Keratinocyte (primary cell): ENCODE results near the gene MAG. TPM values are rescaled to one million over a fixed set of nuclear protein-coding genes. Genes with fewer than 3 reads are reported as not detected.

Experiments used
- DNase-seq: peaks from one replicate; pipeline ENCODE4 v3.0.0-alpha.2; 2011; ENCODE audit warnings: low read depth, missing footprints, low spot score
- FAIRE-seq: peaks from 2 replicates; lab custom pipeline; 2011; peaks lifted over from hg19 to GRCh38; lab: Jason Lieb, UNC
- H2AFZ ChIP-seq: 2 replicates; pipeline ENCODE4 v1.6.0; 2012; ENCODE audit warnings: low read length, control low read depth, inconsistent platforms; ENCODE audit not compliant: control insufficient read depth
- H3K27ac ChIP-seq: 2 replicates; pipeline ENCODE4 v1.5.1; 2011; ENCODE audit warnings: low read length; ENCODE audit not compliant: control insufficient read depth, insufficient read depth
- H3K27me3 ChIP-seq: 3 replicates; pipeline ENCODE4 v1.6.0; 2011; ENCODE audit warnings: low read length; ENCODE audit not compliant: control insufficient read depth, insufficient read depth; ENCODE audit errors: extremely low read depth
- H3K36me3 ChIP-seq, 2 experiments: 2 replicates in 1 of 2; 3 replicates in 1 of 2; pipeline ENCODE4 v1.5.1; 2011; ENCODE audit warnings: low read length in 2 of 2, mild to moderate bottlenecking in 1 of 2; ENCODE audit not compliant: control insufficient read depth in 2 of 2, insufficient read depth in 2 of 2; ENCODE audit errors: extremely low read depth in 1 of 2
- H3K4me1 ChIP-seq: 3 replicates; pipeline ENCODE4 v1.5.1; 2011; ENCODE audit warnings: low read length; ENCODE audit not compliant: control insufficient read depth, insufficient read depth; ENCODE audit errors: extremely low read depth
- H3K4me2 ChIP-seq: 3 replicates; pipeline ENCODE4 v1.6.0; 2011; ENCODE audit warnings: low read depth, low read length; ENCODE audit not compliant: control insufficient read depth, insufficient read depth; ENCODE audit errors: extremely low read depth
- H3K4me3 ChIP-seq, 3 experiments: fragments of 200-600 bp in 1 of 3; sonication (generic) in 1 of 3; 2 replicates in 2 of 3; 3 replicates in 1 of 3; pipeline ENCODE4 v1.5.1; 2011 to 2016; ENCODE audit warnings: low read length in 3 of 3, mild to moderate bottlenecking in 3 of 3, control low read depth in 2 of 3, inconsistent platforms in 1 of 3, low read depth in 1 of 3, mixed read lengths in 1 of 3, mixed run types in 1 of 3, moderate library complexity in 1 of 3; ENCODE audit not compliant: control insufficient read depth in 2 of 3, insufficient read depth in 2 of 3; ENCODE audit errors: extremely low read depth in 1 of 3
- H3K79me2 ChIP-seq: 2 replicates; pipeline ENCODE4 v1.6.0; 2012; ENCODE audit warnings: low read length; ENCODE audit not compliant: control insufficient read depth, insufficient read depth
- H3K9ac ChIP-seq: 3 replicates; pipeline ENCODE4 v1.6.0; 2011; ENCODE audit warnings: low read length; ENCODE audit not compliant: control insufficient read depth, insufficient read depth; ENCODE audit errors: extremely low read depth
- H3K9me1 ChIP-seq: 3 replicates; pipeline ENCODE4 v1.6.0; 2011; ENCODE audit warnings: low read length; ENCODE audit not compliant: control insufficient read depth, insufficient read depth; ENCODE audit errors: extremely low read depth
- H3K9me3 ChIP-seq: 2 replicates; pipeline ENCODE4 v1.5.1; 2012; ENCODE audit warnings: low read depth, low read length; ENCODE audit not compliant: control insufficient read depth
- H4K20me1 ChIP-seq: 3 replicates; pipeline ENCODE4 v1.6.0; 2011; ENCODE audit warnings: low read length; ENCODE audit not compliant: control insufficient read depth, insufficient read depth; ENCODE audit errors: extremely low read depth
- EZH2 ChIP-seq: IDR thresholded peaks from one replicate; pipeline ENCODE4 v1.6.1; 2012; ENCODE audit warnings: inconsistent platforms, mild to moderate bottlenecking, low read length, moderate library complexity
- dilution Hi-C: fragments of 300-500 bp; cut with MboI; formaldehyde crosslinking; loops from one replicate; pipeline ENCODE4 v1.7.0; 2020; ENCODE audit warnings: low sequenced_read_pairs; ENCODE audit not compliant: extremely low pct_ligation_motif_present
- polyA plus RNA-seq, 5 experiments: library from polyadenylated mRNA; depleted of rRNA in 3 of 5; stranded (reverse) in 3 of 5; stranded (forward) in 1 of 5; unstranded in 1 of 5; fragments of >200 nt; gene quantifications; 1 replicate in 1 of 5; 2 replicates in 3 of 5; 3 replicates in 1 of 5; pipeline versions ENCODE4 v1.2.1 to v1.2.3, GENCODE V29; 2011 to 2012; ENCODE audit warnings: missing spikeins in 2 of 5, low read depth in 1 of 5, low replicate concordance in 1 of 5
- TF ChIP-seq, protein P1 (sequence below), 3 experiments: IDR thresholded peaks in 1 of 3; conservative IDR thresholded peaks in 1 of 3; optimal IDR thresholded peaks in 1 of 3; 2 replicates in 2 of 3; 3 replicates in 1 of 3; pipeline versions ENCODE3 to v1.5.1; 2011; ENCODE audit warnings: low read length in 3 of 3, mild to moderate bottlenecking in 3 of 3, moderate library complexity in 2 of 3, control low read depth in 1 of 3, inconsistent platforms in 1 of 3; ENCODE audit not compliant: insufficient read depth in 2 of 3; ENCODE audit errors: extremely low read depth in 1 of 3

Gene MAG
- polyA plus RNA-seq, 1 donor (not counting 4 experiments of a cell fraction or from before 2014, with no cell fraction given), result not detected

DNA sequence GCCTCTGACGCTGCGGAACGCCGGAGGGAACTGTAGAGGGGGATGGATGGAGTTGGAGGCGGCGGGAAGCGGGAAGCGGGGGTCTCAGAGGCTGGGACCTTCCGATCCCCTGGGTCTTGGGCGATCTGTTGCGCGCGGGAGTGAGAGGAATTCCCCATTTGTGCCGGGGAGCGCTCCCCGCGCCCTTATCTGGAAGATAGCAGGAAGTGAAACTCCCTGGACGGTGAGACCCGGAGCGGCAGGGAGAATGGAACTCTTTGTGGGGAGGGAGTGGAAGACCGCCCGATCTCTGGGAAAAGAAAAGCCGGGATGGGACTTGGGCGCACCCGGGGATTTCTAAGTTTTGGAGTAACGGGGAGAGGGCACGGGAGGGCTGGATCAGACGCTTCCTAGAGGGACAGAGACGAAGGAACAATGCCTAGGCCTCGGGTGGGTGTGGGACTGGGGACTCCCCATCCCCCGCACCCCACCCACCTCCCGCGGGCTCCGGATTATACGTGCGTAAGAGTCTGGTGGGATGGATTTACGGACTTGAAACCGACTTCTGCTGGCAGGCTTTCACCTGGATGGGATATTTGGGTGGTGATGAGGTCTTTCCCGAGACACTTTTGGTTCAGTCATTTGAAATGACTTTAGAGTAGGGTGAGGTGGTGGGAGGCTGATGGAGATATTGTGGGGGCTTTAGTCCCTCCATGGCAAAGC, 42.7 kb upstream of the MAG start:
- H4K20me1 ChIP-seq, result peaks cover 2% of the 10 kb centered on the region
- no peak for FAIRE-seq
- H3K9me1 ChIP-seq, result no peaks in the 10 kb centered on the region
- H3K9ac ChIP-seq, result peak overlapping the region; percentile 96
- H3K4me2 ChIP-seq, result peak overlapping the region; percentile 90
- DNase-seq, result no peak
- peak overlapping the region; percentile 59 to 92 (median 92) for H3K4me3 ChIP-seq
- TF ChIP-seq, protein P1, sequence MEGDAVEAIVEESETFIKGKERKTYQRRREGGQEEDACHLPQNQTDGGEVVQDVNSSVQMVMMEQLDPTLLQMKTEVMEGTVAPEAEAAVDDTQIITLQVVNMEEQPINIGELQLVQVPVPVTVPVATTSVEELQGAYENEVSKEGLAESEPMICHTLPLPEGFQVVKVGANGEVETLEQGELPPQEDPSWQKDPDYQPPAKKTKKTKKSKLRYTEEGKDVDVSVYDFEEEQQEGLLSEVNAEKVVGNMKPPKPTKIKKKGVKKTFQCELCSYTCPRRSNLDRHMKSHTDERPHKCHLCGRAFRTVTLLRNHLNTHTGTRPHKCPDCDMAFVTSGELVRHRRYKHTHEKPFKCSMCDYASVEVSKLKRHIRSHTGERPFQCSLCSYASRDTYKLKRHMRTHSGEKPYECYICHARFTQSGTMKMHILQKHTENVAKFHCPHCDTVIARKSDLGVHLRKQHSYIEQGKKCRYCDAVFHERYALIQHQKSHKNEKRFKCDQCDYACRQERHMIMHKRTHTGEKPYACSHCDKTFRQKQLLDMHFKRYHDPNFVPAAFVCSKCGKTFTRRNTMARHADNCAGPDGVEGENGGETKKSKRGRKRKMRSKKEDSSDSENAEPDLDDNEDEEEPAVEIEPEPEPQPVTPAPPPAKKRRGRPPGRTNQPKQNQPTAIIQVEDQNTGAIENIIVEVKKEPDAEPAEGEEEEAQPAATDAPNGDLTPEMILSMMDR (optimal IDR thresholded peaks at IDR 0.05 in 1 of 3, IDR thresholded peaks at IDR 0.05 in 1 of 3, conservative IDR thresholded peaks at IDR 0.05 in 1 of 3; ENCODE audit: extremely low read depth in 1 of 3, insufficient read depth in 2 of 3, low read length in 3 of 3), result no peak
- no peak for TF ChIP-seq EZH2
- H3K79me2 ChIP-seq, result peaks cover 38% of the 10 kb centered on the region
- H2AFZ ChIP-seq, result peak overlapping the region; percentile 99
- H3K4me1 ChIP-seq, result peaks cover 13% of the 10 kb centered on the region
- no peaks in the 10 kb centered on the region for H3K9me3 ChIP-seq
- H3K27me3 ChIP-seq, result no peaks in the 10 kb centered on the region
- peaks cover 13 to 16% of the 10 kb centered on the region in 2 experiments for H3K36me3 ChIP-seq
- peak overlapping the region; percentile 96 for H3K27ac ChIP-seq
- dilution Hi-C loops, result no loop called here

DNA sequence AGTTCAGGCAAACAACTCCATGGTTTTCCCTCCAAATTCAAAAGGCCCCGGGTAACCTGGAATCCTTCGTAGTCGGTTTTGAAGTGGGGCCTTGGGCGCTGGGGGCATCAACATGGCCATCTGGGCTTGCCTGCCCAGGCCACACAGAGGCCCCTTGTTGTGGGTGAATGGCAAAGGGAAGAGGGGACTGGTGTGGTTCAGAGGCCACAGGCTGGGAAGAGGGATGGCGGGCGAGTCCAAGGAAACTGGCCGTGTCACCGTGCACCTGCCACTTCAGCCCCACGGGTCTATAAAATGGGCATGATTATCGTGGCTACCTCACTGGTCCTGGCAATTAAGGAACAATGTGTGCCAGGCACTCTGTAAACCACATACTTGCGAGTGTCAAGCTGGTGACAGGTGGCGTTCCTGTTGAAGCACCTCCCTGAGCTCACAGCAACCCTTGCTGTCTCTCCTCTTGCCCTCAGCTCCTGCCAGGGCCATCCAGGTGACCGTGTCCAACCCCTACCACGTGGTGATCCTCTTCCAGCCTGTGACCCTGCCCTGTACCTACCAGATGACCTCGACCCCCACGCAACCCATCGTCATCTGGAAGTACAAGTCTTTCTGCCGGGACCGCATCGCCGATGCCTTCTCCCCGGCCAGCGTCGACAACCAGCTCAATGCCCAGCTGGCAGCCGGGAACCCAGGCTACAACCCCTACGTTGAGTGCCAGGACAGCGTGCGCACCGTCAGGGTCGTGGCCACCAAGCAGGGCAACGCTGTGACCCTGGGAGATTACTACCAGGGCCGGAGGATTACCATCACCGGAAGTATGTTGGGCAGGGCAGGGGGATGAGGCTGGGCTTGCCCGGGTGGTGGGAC, 41.9 kb upstream of the MAG start:
- no peaks in the 10 kb centered on the region for H3K9me1 ChIP-seq
- no peaks in the 10 kb centered on the region for H3K9me3 ChIP-seq
- peak overlapping the region; percentile 96 for H3K9ac ChIP-seq
- H3K79me2 ChIP-seq, result peaks cover 41% of the 10 kb centered on the region
- no peak overlapping the region for H2AFZ ChIP-seq
- peaks cover 18 to 23% of the 10 kb centered on the region in 2 experiments for H3K36me3 ChIP-seq
- TF ChIP-seq, protein P1 (optimal IDR thresholded peaks at IDR 0.05 in 1 of 3, IDR thresholded peaks at IDR 0.05 in 1 of 3, conservative IDR thresholded peaks at IDR 0.05 in 1 of 3; ENCODE audit: extremely low read depth in 1 of 3, insufficient read depth in 2 of 3, low read length in 3 of 3), result no peak
- TF ChIP-seq EZH2, result no peak
- FAIRE-seq, result no peak
- no peak for DNase-seq
- no peaks in the 10 kb centered on the region for H3K27me3 ChIP-seq
- H3K4me2 ChIP-seq, result peak overlapping the region; percentile 90
- peaks cover 2% of the 10 kb centered on the region for H4K20me1 ChIP-seq
- dilution Hi-C loops, result no loop called here
- peak overlapping the region; percentile 96 for H3K27ac ChIP-seq
- peak overlapping the region; percentile 59 to 92 (median 92) for H3K4me3 ChIP-seq
- H3K4me1 ChIP-seq, result peaks cover 13% of the 10 kb centered on the region
